Endodermal cell (in vitro differentiated cells): ENCODE measurements around the gene SAMHD1. TPM values are rescaled to one million over a fixed set of nuclear protein-coding genes. Genes with fewer than 3 reads are reported as not detected.

ENCODE experiments used
- DNase-seq: peaks from one replicate; pipeline ENCODE4 v3.0.0-alpha.2; 2017
- H3K27ac ChIP-seq: 2 replicates; pipeline ENCODE4 v1.5.1; 2013; ENCODE audit warnings: mild to moderate bottlenecking, low read depth, low read length, moderate library complexity
- H3K27me3 ChIP-seq: 2 replicates; pipeline ENCODE4 v1.6.1; 2013; ENCODE audit warnings: mild to moderate bottlenecking, low read length, moderate library complexity; ENCODE audit not compliant: insufficient read depth, control insufficient read depth, poor library complexity, severe bottlenecking
- H3K36me3 ChIP-seq: 2 replicates; pipeline ENCODE4 v1.7.0; 2013; ENCODE audit warnings: mild to moderate bottlenecking, low read length, moderate library complexity; ENCODE audit not compliant: control insufficient read depth, insufficient read depth
- H3K4me1 ChIP-seq: one replicate; pipeline ENCODE4 v1.7.0; 2013; ENCODE audit warnings: low read length; ENCODE audit not compliant: control insufficient read depth, insufficient read depth
- H3K4me3 ChIP-seq: 2 replicates; pipeline ENCODE4 v1.5.1; 2013; ENCODE audit warnings: mild to moderate bottlenecking, low read length, moderate library complexity
- H3K9ac ChIP-seq: 2 replicates; pipeline ENCODE4 v1.6.1; 2013; ENCODE audit warnings: mild to moderate bottlenecking, low read length, moderate library complexity; ENCODE audit not compliant: poor library complexity, severe bottlenecking; ENCODE audit errors: extremely low read depth
- H3K9me3 ChIP-seq: 2 replicates; pipeline ENCODE4 v1.6.1; 2013; ENCODE audit warnings: mild to moderate bottlenecking, low read length, moderate library complexity; ENCODE audit not compliant: control insufficient read depth
- H3K27ac Mint-ChIP-seq: 2 replicates; pipeline ENCODE4 v1.8.0; 2020; ENCODE audit warnings: mixed read lengths
- H3K27me3 Mint-ChIP-seq: 2 replicates; pipeline ENCODE4 v1.8.0; 2021; ENCODE audit warnings: mild to moderate bottlenecking, mixed read lengths; ENCODE audit not compliant: insufficient read depth
- H3K36me3 Mint-ChIP-seq: 2 replicates; pipeline ENCODE4 v1.8.0; 2020; ENCODE audit warnings: low read depth, mixed read lengths
- H3K4me1 Mint-ChIP-seq: 2 replicates; pipeline ENCODE4 v1.8.0; 2020; ENCODE audit warnings: mixed read lengths
- H3K4me3 Mint-ChIP-seq: 2 replicates; pipeline ENCODE4 v1.8.0; 2020; ENCODE audit warnings: mild to moderate bottlenecking, moderate library complexity, mixed read lengths
- H3K9me3 Mint-ChIP-seq: 2 replicates; pipeline ENCODE4 v1.8.0; 2020; ENCODE audit warnings: mild to moderate bottlenecking, mixed read lengths
- CTCF ChIP-seq: fragments of 200-600 bp; sonication (generic); conservative IDR thresholded peaks from 2 replicates; pipeline ENCODE4 v1.5.0; 2021; ENCODE audit warnings: antibody characterized with exemption, mild to moderate bottlenecking
- WGBS, 2 experiments: methylation state at CpG; one replicate each; pipeline versions ENCODE4 v1.1.5 to v1.1.7; 2013; ENCODE audit warnings: missing lambda C conversion rate in 2 of 2, mixed read lengths in 1 of 2; ENCODE audit not compliant: insufficient coverage in 1 of 2, insufficient read length in 1 of 2; 5-methylcytosine and 5-hydroxymethylcytosine counted together
- total RNA-seq, 2 donors: library from RNA; stranded (reverse); fragmentation: NEBNext Ultra II Directional in 1 of 2; extraction: Animal tissue kit (Norgen Biotek cat#: 25700) in 1 of 2; gene quantifications; 2 replicates in 1 of 2; 3 replicates in 1 of 2; pipeline ENCODE4 v1.2.1, GENCODE V29; 2021

The SAMHD1 gene
- total RNA-seq, 2 donors from 2014 or later = 3.7 to 4.9 TPM

GRCh38 chr20:36852187-36852586, 99.3 kb downstream of the SAMHD1 start:
- DNase-seq = peak; percentile 35
- no peak overlapping the region for H3K27ac Mint-ChIP-seq
- 94 to 100% methylated on average over 3 to 12 of the region's 12 CpGs for WGBS, 2 experiments
- H3K4me1 Mint-ChIP-seq = peaks cover 29% of the 10 kb centered on the region
- H3K9me3 ChIP-seq = peaks cover 14% of the 10 kb centered on the region
- peaks cover 17% of the 10 kb centered on the region for H3K36me3 ChIP-seq
- no peak for TF ChIP-seq CTCF
- H3K27me3 ChIP-seq = no peaks in the 10 kb centered on the region
- no peak overlapping the region for H3K4me3 Mint-ChIP-seq
- no peaks in the 10 kb centered on the region for H3K27me3 Mint-ChIP-seq
- peaks cover 29% of the 10 kb centered on the region for H3K36me3 Mint-ChIP-seq
- no peak overlapping the region for H3K4me3 ChIP-seq
- no peak overlapping the region for H3K9ac ChIP-seq
- peaks cover 14% of the 10 kb centered on the region for H3K9me3 Mint-ChIP-seq
- no peak overlapping the region for H3K27ac ChIP-seq
- H3K4me1 ChIP-seq = peaks cover 8% of the 10 kb centered on the region

- Histone ChIP-seq H3K27me3 (no peaks in the 10 kb centered on the region), H3K36me3 (peaks cover 17% of the 10 kb centered on the region), H3K4me1 (peaks cover 10% of the 10 kb centered on the region), H3K9ac (no peak overlapping the region), H3K4me3 (no peak overlapping the region), H3K27ac (no peak overlapping the region), H3K9me3 (peaks cover 14% of the 10 kb centered on the region)
- 94 to 96% methylated on average over 2 of the region's 2 CpGs for WGBS, 2 experiments
- TF ChIP-seq CTCF = no peak
- H3K4me3 Mint-ChIP-seq = no peak overlapping the region
- H3K36me3 Mint-ChIP-seq = peaks cover 29% of the 10 kb centered on the region
- H3K4me1 Mint-ChIP-seq = peaks cover 31% of the 10 kb centered on the region
- no peak overlapping the region for H3K27ac Mint-ChIP-seq
- DNase-seq = peak; percentile 31
- peaks cover 14% of the 10 kb centered on the region for H3K9me3 Mint-ChIP-seq
- no peaks in the 10 kb centered on the region for H3K27me3 Mint-ChIP-seq
Measured at GRCh38 chr20:36851490-36851889, 100.0 kb downstream of the SAMHD1 start.

GRCh38 chr20:36850759-36851158, 100.7 kb downstream of the SAMHD1 start:
- Mint-ChIP-seq H3K4me3 (no peak overlapping the region), H3K36me3 (peaks cover 29% of the 10 kb centered on the region), H3K4me1 (peaks cover 35% of the 10 kb centered on the region), H3K27me3 (no peaks in the 10 kb centered on the region), H3K9me3 (peaks cover 14% of the 10 kb centered on the region), H3K27ac (no peak overlapping the region)
- H3K27ac ChIP-seq = no peak overlapping the region
- no peaks in the 10 kb centered on the region for H3K27me3 ChIP-seq
- no peak overlapping the region for H3K9ac ChIP-seq
- no peak overlapping the region for H3K4me3 ChIP-seq
- peaks cover 14% of the 10 kb centered on the region for H3K9me3 ChIP-seq
- no peak for TF ChIP-seq CTCF
- peaks cover 13% of the 10 kb centered on the region for H3K4me1 ChIP-seq
- no peak for DNase-seq
- WGBS, 2 experiments = 98 to 99% methylated on average over 5 to 6 of the region's 6 CpGs
- H3K36me3 ChIP-seq = peaks cover 17% of the 10 kb centered on the region
